Activated CD4-positive, alpha-beta T cell treated with anti-CD3 and anti-CD28 coated beads for 1 hour (primary cell): ENCODE results near the gene UCK2.

Experiments
- DNase-seq: peaks from one replicate; pipeline ENCODE4 v3.0.0-alpha.2; 2020

UCK2 gene

DNA sequence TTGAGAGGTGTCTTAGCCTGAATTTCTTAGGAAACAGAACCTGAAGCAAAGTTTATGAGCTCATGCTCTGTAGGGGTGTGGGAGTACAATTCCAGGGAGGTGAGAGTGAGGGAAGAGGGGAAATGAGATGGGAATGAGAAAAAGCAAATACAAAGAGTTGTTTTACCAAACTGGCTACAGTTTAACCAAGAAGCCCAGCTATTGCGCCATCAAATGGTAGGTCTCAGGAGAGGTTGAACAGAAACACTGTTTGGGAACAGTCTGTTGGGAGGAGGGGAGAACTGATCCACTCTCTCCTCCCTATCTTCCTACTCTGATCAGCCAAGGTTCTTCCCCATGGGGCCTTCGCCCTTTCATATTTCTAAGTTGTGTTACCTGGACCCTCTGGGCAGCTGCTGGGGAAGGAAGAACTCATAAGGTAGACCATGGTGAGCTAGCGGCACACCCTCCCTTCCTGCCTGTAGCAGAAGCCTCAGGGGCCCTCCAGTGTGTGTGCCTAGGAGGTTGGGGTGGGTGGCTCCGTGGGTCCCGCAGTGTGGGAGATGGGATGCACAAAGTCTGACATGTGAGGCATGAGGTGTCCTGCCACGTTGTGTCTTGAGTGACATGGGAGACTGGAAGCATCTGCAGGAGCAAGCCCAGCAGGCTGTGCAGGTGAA, 120.5 kb downstream of the UCK2 start:
- no peak for DNase-seq

DNA sequence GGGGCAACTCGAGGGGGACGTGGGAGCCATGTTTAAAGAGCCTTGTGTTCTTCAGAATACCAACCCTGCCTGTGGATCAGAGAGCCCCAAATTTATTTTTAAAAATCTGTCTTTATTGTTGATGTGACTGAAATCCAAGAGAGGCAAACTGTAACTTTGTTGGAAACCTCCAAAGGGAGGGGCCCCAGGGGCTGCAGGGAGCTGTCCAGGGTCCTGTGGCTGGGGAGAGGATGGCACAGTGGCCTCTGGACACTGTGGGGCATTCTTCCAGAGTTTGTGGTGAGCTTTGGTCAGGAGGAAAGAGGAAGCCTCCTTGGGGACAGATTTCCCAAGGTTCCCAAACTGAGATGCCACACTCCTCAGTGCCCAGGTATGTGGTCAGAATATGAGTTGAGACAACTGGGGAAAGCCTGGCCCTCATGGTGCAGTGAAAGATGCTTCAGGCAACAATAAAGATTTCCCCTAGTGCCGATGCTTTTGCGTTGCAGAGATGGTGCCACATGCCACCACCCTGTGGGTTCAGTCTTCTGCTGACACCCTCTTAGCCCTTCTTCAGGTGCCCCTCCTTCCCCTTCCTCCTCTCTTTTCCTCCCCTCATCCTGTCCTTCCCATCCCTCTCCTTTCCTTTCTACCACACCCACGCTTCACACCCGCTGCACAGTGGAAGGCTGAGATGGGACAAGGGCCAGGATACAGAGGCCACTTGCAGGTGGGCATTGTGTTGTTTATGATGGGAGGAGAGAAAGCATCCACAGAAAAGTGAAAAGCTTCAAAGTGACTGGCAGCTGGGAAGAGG, 122.1 kb downstream of the UCK2 start:
- no peak for DNase-seq

DNA sequence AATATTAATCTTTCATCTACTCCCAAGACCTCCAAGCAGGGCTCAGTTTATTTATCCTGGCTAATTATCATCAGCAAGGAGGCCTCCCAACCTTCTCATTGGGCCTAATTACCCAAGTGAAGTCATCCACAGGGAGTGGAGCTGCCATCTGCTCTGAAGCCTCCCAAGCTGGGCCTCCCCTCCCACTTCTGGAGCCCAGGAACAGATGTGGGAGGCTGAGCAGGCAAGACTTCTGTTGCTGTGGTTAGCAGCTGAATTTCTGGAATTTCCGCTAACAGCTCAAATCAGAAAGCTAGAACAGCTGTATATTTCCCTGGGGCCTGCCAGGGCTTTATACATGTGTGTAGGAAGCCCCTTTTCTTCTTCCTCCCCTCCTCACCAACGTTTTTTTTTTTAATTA, 127.5 kb downstream of the UCK2 start:
- DNase-seq: no peak

DNA sequence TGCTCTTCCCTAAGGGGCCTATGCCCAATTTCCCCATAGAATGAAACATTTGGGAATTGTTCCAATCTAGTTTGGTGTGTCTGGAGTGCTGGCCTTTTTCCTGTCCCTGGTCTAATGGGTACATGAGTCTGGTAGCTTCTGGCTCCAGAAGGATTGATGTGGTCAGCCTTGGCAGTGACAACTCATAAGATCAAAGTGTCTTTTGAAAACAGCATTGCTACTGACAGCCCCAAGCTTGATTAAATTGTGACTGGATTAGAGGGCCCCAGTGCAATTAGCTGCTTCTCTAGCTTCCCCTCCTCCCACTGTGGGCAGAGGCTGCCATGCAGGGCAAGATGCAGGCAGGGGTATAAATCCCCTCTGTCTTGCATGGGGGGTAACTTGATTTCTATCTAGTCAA, 130.9 kb downstream of the UCK2 start:
- DNase-seq: no peak

DNA sequence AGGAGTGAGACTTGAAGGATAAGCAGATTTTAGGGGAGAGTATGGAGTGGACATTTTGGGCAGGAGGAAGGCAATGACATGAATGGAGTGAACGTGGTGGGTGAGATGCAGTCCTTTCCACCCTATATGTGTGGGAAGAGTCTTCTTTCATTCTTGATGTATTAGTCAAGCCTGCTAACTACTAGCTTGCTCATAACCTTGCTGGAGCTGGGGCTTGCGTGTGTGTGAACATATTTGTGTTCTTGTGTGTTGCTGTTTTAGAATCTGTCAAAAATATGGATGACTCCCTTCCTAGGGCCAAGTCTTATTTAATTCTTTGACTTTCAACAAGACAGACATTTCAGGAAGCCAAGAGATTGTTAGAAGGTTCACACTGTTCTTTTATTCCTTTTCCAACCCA, 132.7 kb downstream of the UCK2 start:
- DNase-seq: no peak

DNA sequence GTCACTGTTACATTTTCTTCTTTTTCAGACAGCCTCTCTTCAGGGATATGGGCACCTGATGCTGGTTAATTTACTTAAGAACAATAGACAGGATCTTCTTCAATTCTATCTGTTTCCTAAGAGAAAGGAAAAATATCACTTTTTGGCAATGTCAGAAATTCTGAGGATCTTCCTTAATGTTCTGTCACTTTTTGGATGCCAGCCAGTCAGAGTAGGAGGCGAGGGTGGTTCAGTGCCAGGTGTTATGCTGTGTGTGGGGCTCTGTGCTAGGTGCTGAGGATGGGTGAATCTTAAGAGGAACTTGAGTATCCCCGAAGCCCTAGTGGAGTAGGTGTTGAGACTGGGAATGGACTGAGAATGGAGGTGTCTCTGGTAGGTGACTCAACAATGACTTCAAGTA, 133.5 kb downstream of the UCK2 start:
- DNase-seq: no peak
